GM18498 (cell line): ENCODE data around the gene CAPN2.
"Not testable (repeated sequence)": the region's sequence is repeated elsewhere in the genome, so short reads cannot be mapped to it uniquely, and the experiment has no call there.

Source experiments
- ATAC-seq: cut with Tn5 transposase; IDR thresholded peaks from one replicate; pipeline ENCODE4 v1.9.1; 2021; ENCODE audit warnings: mild to moderate bottlenecking, moderate library complexity; ENCODE audit not compliant: unreplicated experiment

The CAPN2 gene

GRCh38 chr1:223784541-223784940, 72.2 kb downstream of the CAPN2 start:
- no peak for ATAC-seq

- ATAC-seq: no peak
Measured at GRCh38 chr1:223785808-223786207, 73.5 kb downstream of the CAPN2 start.

- no peak for ATAC-seq
Measured at GRCh38 chr1:223788746-223789415, 76.5 kb downstream of the CAPN2 start.

GRCh38 chr1:223792046-223792445, 79.7 kb downstream of the CAPN2 start:
- ATAC-seq: no peak

GRCh38 chr1:223793716-223794115, 81.4 kb downstream of the CAPN2 start:
- ATAC-seq: no peak

GRCh38 chr1:223794136-223794880, 82.0 kb downstream of the CAPN2 start:
- no peak for ATAC-seq

- no peak for ATAC-seq
Measured at GRCh38 chr1:223796210-223796609, 83.9 kb downstream of the CAPN2 start.

GRCh38 chr1:223802032-223802431, 89.7 kb downstream of the CAPN2 start:
- no peak for ATAC-seq

GRCh38 chr1:223802602-223803001, 90.3 kb downstream of the CAPN2 start:
- ATAC-seq: no peak

GRCh38 chr1:223803211-223803610, 90.9 kb downstream of the CAPN2 start:
- ATAC-seq: no peak

- ATAC-seq: not testable (repeated sequence)
Measured at GRCh38 chr1:223809905-223810304, 97.6 kb downstream of the CAPN2 start.

- no peak for ATAC-seq
Measured at GRCh38 chr1:223810586-223810985, 98.2 kb downstream of the CAPN2 start.

GRCh38 chr1:223811634-223812101, 99.3 kb downstream of the CAPN2 start:
- no peak for ATAC-seq

- no peak for ATAC-seq
Measured at GRCh38 chr1:223813645-223814044, 101.3 kb downstream of the CAPN2 start.

- no peak for ATAC-seq
Measured at GRCh38 chr1:223815020-223815853, 102.9 kb downstream of the CAPN2 start.

GRCh38 chr1:223815865-223816264, 103.5 kb downstream of the CAPN2 start:
- ATAC-seq: no peak

GRCh38 chr1:223817265-223817664, 104.9 kb downstream of the CAPN2 start:
- ATAC-seq: not testable (repeated sequence)

- ATAC-seq: no peak
Measured at GRCh38 chr1:223819730-223820514, 107.6 kb downstream of the CAPN2 start.

GRCh38 chr1:223820515-223820858, 108.1 kb downstream of the CAPN2 start:
- ATAC-seq: no peak

- no peak for ATAC-seq
Measured at GRCh38 chr1:223820971-223821370, 108.6 kb downstream of the CAPN2 start.

- no peak for ATAC-seq
Measured at GRCh38 chr1:223824287-223824686, 111.9 kb downstream of the CAPN2 start.
